ENCODE data around the gene KCNQ1. TPM values are rescaled to one million over a fixed set of nuclear protein-coding genes. Genes with fewer than 3 reads are reported as not detected.

The KCNQ1 gene
- total and polyA plus RNA-seq, 2 donors (not counting 3 experiments of a cell fraction or from before 2014, with no cell fraction given), result 0.07 to 0.09 TPM

- intact Hi-C loops (cut with micrococcal nuclease), result no loop called here
- no peaks in the 10 kb centered on the region for H3K4me1 ChIP-seq (ENCODE audit: control insufficient read depth, extremely low read depth, insufficient read depth, low read length)
- H3K27ac ChIP-seq (ENCODE audit: insufficient read depth, low read depth, low read length), result no peak overlapping the region
- no peak for TF ChIP-seq JUN (IDR thresholded peaks at IDR 0.05; ENCODE audit: borderline replicate concordance, insufficient read depth, insufficient read length, low read depth)
- TF ChIP-seq MAX (IDR thresholded peaks at IDR 0.05; ENCODE audit: insufficient read depth, insufficient read length), result no peak
- H4K20me1 ChIP-seq (replicated peaks; ENCODE audit: control insufficient read depth, extremely low read depth, insufficient read depth, low read length), result no peaks in the 10 kb centered on the region
- H3K4me3 ChIP-seq (replicated peaks in 1 of 3; ENCODE audit: insufficient read depth in 1 of 3, low read depth in 1 of 3, low read length in 3 of 3), result no peak overlapping the region
- H3K9ac ChIP-seq (replicated peaks; ENCODE audit: extremely low read depth, insufficient read depth, low read length), result no peak overlapping the region
- POLR2A ChIA-PET, result no interaction called here
- no peaks in the 10 kb centered on the region for H3K36me3 ChIP-seq (ENCODE audit: control insufficient read depth in 2 of 2, extremely low read depth in 1 of 2, insufficient read depth in 2 of 2, low read length in 2 of 2)
- DNase-seq (ENCODE audit: low read depth, low spot score) (no peak), FAIRE-seq (no peak)
- dilution Hi-C loops (cut with MboI; ENCODE audit: extremely low pct_ligation_motif_present, low sequenced_read_pairs), result no loop called here
- H3K27me3 ChIP-seq (ENCODE audit: control insufficient read depth in 2 of 2, insufficient read depth in 2 of 2, low read length in 2 of 2), result no peaks in the 10 kb centered on the region
- no TSS peak for BruUV-seq (replicated peaks)
- no peak overlapping the region for H3K4me2 ChIP-seq (ENCODE audit: insufficient read depth, low read length)
- H3K9me3 ChIP-seq (replicated peaks; ENCODE audit: control insufficient read depth, insufficient read depth, low read length), result peaks cover 5% of the 10 kb centered on the region
- H2AFZ ChIP-seq (ENCODE audit: low read depth, low read length), result no peak overlapping the region
- H3K9me1 ChIP-seq (replicated peaks; ENCODE audit: control insufficient read depth, extremely low read depth, insufficient read depth, low read length), result no peaks in the 10 kb centered on the region
- CTCF ChIA-PET, result no interaction called here
- H3K79me2 ChIP-seq (ENCODE audit: control insufficient read depth, insufficient read depth, low read length), result no peaks in the 10 kb centered on the region
Measured at GRCh38 chr11:2649848-2650247, 205.0 kb downstream of the KCNQ1 start.

- CTCF ChIA-PET, result no interaction called here
- dilution Hi-C loops (cut with MboI; ENCODE audit: extremely low pct_ligation_motif_present, low sequenced_read_pairs) (no loop called here), intact Hi-C loops (cut with micrococcal nuclease) (no loop called here)
- DNase-seq (ENCODE audit: low read depth, low spot score), result no peak
- Histone ChIP-seq H4K20me1 (replicated peaks; ENCODE audit: control insufficient read depth, extremely low read depth, insufficient read depth, low read length) (no peaks in the 10 kb centered on the region), H3K9me1 (replicated peaks; ENCODE audit: control insufficient read depth, extremely low read depth, insufficient read depth, low read length) (no peaks in the 10 kb centered on the region), H3K9ac (replicated peaks; ENCODE audit: extremely low read depth, insufficient read depth, low read length) (no peak overlapping the region), H2AFZ (ENCODE audit: low read depth, low read length) (no peak overlapping the region), H3K79me2 (ENCODE audit: control insufficient read depth, insufficient read depth, low read length) (no peaks in the 10 kb centered on the region), H3K4me2 (ENCODE audit: insufficient read depth, low read length) (no peak overlapping the region), H3K36me3 (ENCODE audit: control insufficient read depth in 2 of 2, extremely low read depth in 1 of 2, insufficient read depth in 2 of 2, low read length in 2 of 2) (no peaks in the 10 kb centered on the region), H3K27me3 (ENCODE audit: control insufficient read depth in 2 of 2, insufficient read depth in 2 of 2, low read length in 2 of 2) (no peaks in the 10 kb centered on the region), H3K4me1 (ENCODE audit: control insufficient read depth, extremely low read depth, insufficient read depth, low read length) (no peaks in the 10 kb centered on the region), H3K9me3 (replicated peaks; ENCODE audit: control insufficient read depth, insufficient read depth, low read length) (no peaks in the 10 kb centered on the region), H3K4me3 (replicated peaks in 1 of 3; ENCODE audit: insufficient read depth in 1 of 3, low read depth in 1 of 3, low read length in 3 of 3) (no peak overlapping the region), H3K27ac (ENCODE audit: insufficient read depth, low read depth, low read length) (no peak overlapping the region)
- POLR2A ChIA-PET, result no interaction called here
- BruUV-seq (replicated peaks), result no TSS peak
- FAIRE-seq, result no peak
- TF ChIP-seq JUN (IDR thresholded peaks at IDR 0.05; ENCODE audit: borderline replicate concordance, insufficient read depth, insufficient read length, low read depth) (no peak), MYC (IDR thresholded peaks at IDR 0.05; ENCODE audit: low read depth, low read length) (no peak), POLR2A (IDR thresholded peaks at IDR 0.05; ENCODE audit: low read depth, low read length) (no peak), MAX (IDR thresholded peaks at IDR 0.05; ENCODE audit: insufficient read depth, insufficient read length) (no peak), POLR2AphosphoS5 (IDR thresholded peaks at IDR 0.05; ENCODE audit: insufficient read depth, low read depth, low read length) (no peak), CTCF (IDR thresholded peaks at IDR 0.05; ENCODE audit: extremely low read depth in 1 of 2, insufficient read depth in 1 of 2, low read depth in 1 of 2, low read length in 2 of 2) (no peak), FOS (IDR thresholded peaks at IDR 0.05; ENCODE audit: borderline replicate concordance, insufficient read depth, low read length) (no peak), EZH2 (IDR thresholded peaks at IDR 0.05; ENCODE audit: borderline replicate concordance, low read depth, low read length, severe bottlenecking) (no peak), GATA2 (IDR thresholded peaks at IDR 0.05; ENCODE audit: insufficient read depth, insufficient read length, low read depth, low read length) (no peak)
Measured at GRCh38 chr11:2650343-2650867, 205.6 kb downstream of the KCNQ1 start.
